Melanocyte of skin (primary cell): ENCODE data around the gene C2orf78. TPM values are rescaled to one million over a fixed set of nuclear protein-coding genes. Genes with fewer than 3 reads are reported as not detected.

Experiments used
- total RNA-seq, 2 donors: library from RNA; depleted of rRNA; stranded (reverse); fragments of >200 nt; gene quantifications; 2 replicates each; pipeline ENCODE4 v1.2.3, GENCODE V29; 2012

The C2orf78 gene
- total RNA-seq = not detected

GRCh38 chr2:73783883-73784282, at the start of gene C2orf78:
TSS of gene C2orf78 (plus strand) at chr2:73784183. CDS start at chr2:73784310, 127 bp downstream.

DNA sequence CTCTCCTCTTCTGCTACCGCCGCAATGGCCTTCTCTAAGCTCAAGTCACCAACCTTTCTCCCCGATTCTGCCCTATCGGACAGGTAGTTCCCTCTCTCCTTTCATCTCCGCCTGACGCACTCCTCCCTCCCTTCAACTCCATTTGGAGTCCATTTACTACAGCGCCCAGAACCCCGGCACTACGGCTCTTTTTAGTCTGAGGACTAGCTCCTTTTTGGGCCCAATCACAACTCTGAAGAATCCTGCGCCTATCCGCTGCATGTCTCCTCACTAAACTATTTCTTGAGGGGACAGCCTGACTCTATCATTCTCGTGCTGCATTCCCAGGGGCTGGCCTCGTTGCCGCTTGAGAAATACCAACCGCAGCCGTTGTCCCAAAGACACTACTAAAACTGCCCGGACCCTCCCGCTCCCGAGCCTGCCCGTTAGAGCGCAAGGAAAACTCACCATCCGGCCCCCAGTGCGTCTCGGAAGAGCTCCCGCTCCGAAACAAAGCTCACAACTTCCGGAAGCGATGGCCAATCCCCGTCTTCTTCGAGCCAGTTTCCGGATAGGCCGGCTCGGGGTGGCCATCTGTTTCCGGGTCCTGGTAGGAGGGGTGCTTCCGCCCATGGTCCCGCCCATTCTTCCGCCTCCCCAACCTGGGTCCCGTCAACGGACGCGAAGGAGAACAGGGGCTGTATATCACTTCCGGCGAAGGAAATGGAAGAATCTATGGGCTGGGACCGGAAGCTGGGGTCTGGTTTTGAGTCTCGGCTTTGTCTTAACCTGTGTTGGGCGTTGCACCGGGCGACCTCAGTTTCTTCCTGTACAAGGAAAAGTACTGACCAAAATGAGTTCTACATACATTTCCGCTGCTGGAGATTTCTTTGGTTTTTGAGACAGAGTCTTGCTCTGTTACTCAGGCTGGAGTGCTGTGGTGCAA, 46.9 kb upstream of the C2orf78 start, which contains the start of gene TPRKB:
TSS of gene TPRKB (minus strand) at position 491 of the 925 bp plus-strand sequence. CDS start 2,776 bp downstream, outside the sequence.

GRCh38 chr2:73779467-73780236, 4.3 kb upstream of the C2orf78 start, which contains the start of gene DUSP11:
TSS of gene DUSP11 (minus strand) at chr2:73780103. CDS start at chr2:73779974, 129 bp downstream.

DNA sequence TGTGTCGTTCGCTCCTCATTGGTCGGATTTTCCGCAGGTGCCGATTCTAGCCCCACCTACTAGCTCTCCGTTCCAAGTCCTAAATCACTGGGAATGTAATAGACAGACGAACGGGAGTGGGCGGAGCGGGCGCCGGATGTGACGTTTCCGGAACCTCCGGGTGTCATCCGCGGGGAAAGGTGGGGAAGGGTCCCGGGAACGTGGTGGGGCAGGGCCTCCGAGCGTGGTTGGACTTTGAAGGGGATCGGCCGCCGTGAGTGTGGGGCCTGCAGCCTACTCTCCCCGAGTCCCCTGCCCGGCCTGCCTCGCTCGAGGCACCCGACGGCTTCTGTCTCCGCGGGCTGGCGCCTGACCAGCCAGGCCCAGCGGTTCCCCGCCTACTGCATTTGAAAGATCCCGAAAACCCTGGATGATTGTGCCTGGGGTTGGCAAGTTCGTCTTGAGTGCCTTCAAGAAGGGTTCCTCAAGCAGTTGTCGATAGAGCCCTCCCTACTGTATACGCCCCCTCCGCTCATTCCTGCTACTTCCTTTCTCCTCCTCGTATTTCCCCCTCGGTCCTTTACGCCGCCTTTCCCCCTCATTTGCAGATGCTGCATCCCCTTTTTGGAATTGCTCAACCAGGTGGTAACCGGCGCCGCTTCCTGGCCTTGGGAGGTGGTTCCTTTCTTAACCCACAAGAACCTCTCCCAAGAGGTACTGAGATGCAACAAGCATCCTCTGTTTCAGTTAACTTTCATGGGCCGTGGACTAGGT, 45.0 kb downstream of the C2orf78 start, which contains the start of gene STAMBP:
TSS of gene STAMBP (plus strand) at position 144 of the 753 bp plus-strand sequence. CDS start 1,896 bp downstream, outside the sequence.

Other genes starting within 250 kb of the C2orf78 start
- gene NAT8, start 141.8 kb upstream of the C2orf78 start, total RNA-seq = not detected
- gene TPRKB, start 46.8 kb upstream of the C2orf78 start, total RNA-seq = 10 to 100 TPM; 23.1 to 33.0 TPM
- 10 to 100 TPM; 20.0 to 24.3 TPM for gene DUSP11, start 4.1 kb upstream of the C2orf78 start, total RNA-seq
- 10 to 100 TPM; 31.0 to 41.3 TPM for gene STAMBP, start 44.8 kb downstream of the C2orf78 start, total RNA-seq
- gene ACTG2, start 108.8 kb downstream of the C2orf78 start, total RNA-seq = 1 to 10 TPM in 1 of 2 donors, under 1 TPM in 1; under 0.01 to 4.7 TPM
- 10 to 100 TPM; 45.4 to 67.3 TPM for gene DGUOK, start 142.7 kb downstream of the C2orf78 start, total RNA-seq
- gene TET3, start 200.7 kb downstream of the C2orf78 start, total RNA-seq = 1 to 10 TPM; 2.1 to 3.3 TPM